Gastroesophageal sphincter (tissue), 4 donors: ENCODE data around the gene PRPS1L1. TPM values are rescaled to one million over a fixed set of nuclear protein-coding genes. Genes with fewer than 3 reads are reported as not detected.

ENCODE experiments used
- ATAC-seq: fragments of 150-250 bp; one replicate; pipeline ENCODE4 v1.9.1; 2016; ENCODE audit warnings: mild to moderate bottlenecking, moderate library complexity
- H3K27ac ChIP-seq, 4 donors: fragments of 200-600 bp; sonication (generic) in 3 of 4; 1 replicate in 3 of 4; 2 replicates in 1 of 4; pipeline ENCODE4 v1.5.1; 2016 to 2019
- H3K27me3 ChIP-seq: fragments of 200-600 bp; sonication (generic); one replicate; pipeline ENCODE4 v1.5.1; 2019
- H3K36me3 ChIP-seq, 2 donors: fragments of 200-600 bp; sonication (generic); one replicate each; pipeline ENCODE4 v1.5.1; 2019; ENCODE audit warnings: control low read depth in 1 of 2
- H3K4me1 ChIP-seq, 3 donors: fragments of 200-600 bp; sonication (generic); 1 replicate in 2 of 3; 2 replicates in 1 of 3; pipeline ENCODE4 v1.5.1; 2016 to 2019; ENCODE audit warnings: control low read depth in 2 of 3
- H3K4me3 ChIP-seq, 2 donors: fragments of 200-600 bp; sonication (generic); one replicate each; pipeline ENCODE4 v1.5.1; 2019; ENCODE audit warnings: mild to moderate bottlenecking in 1 of 2, moderate library complexity in 1 of 2
- H3K9me3 ChIP-seq, 3 donors: fragments of 200-600 bp; sonication (generic); one replicate each; pipeline ENCODE4 v1.5.1; 2017 to 2019; ENCODE audit warnings: control low read depth in 2 of 3
- CTCF ChIP-seq, 4 experiments: fragments of 200-600 bp in 2 of 4; fragments of 450-650 bp in 2 of 4; sonication (generic) in 1 of 4; IDR thresholded peaks; one replicate each; pipeline ENCODE4 v1.5.1; 2017 to 2019; ENCODE audit warnings: antibody characterized with exemption in 4 of 4, mild to moderate bottlenecking in 2 of 4, moderate library complexity in 2 of 4
- EP300 ChIP-seq: sonication (generic); formaldehyde crosslinking; IDR thresholded peaks from one replicate; pipeline ENCODE4 v1.6.1; 2017; ENCODE audit warnings: antibody characterized with exemption, mild to moderate bottlenecking
- POLR2A ChIP-seq, 2 donors: fragments of 450-650 bp; IDR thresholded peaks; one replicate each; pipeline ENCODE4 v1.6.1; 2017; ENCODE audit warnings: antibody characterized with exemption in 2 of 2, mild to moderate bottlenecking in 2 of 2, moderate library complexity in 1 of 2
- POLR2AphosphoS5 ChIP-seq: sonication (generic); formaldehyde crosslinking; IDR thresholded peaks from one replicate; pipeline ENCODE4 v1.6.1; 2017; ENCODE audit warnings: antibody characterized with exemption
- WGBS, 2 donors: methylation state at CpG; one replicate each; pipeline ENCODE4 v1.1.5; 2018; ENCODE audit warnings: low coverage in 1 of 2; 5-methylcytosine and 5-hydroxymethylcytosine counted together
- total RNA-seq, 4 donors: library from RNA; depleted of rRNA; stranded (reverse); fragments of >200 nt; gene quantifications; one replicate each; pipeline ENCODE4 v1.1.0, GENCODE V29; 2016

PRPS1L1 gene
- total RNA-seq, 4 donors from 2014 or later = not detected

- WGBS, 2 donors = 61 to 75% methylated on average over 4 of the region's 4 CpGs
These were observed 24.2 kb downstream of the PRPS1L1 start for GRCh38 chr7:18003286-18003994.

GRCh38 chr7:17998692-17999091, 29.0 kb downstream of the PRPS1L1 start:
- ATAC-seq = no peak
- no peaks in the 10 kb centered on the region for H3K36me3 ChIP-seq
- no peak overlapping the region for H3K27ac ChIP-seq
- H3K4me3 ChIP-seq = no peak overlapping the region
- no peak for TF ChIP-seq POLR2AphosphoS5
- no peak for TF ChIP-seq CTCF (IDR thresholded peaks at IDR 0.05)
- TF ChIP-seq EP300 = no peak
- TF ChIP-seq POLR2A (IDR thresholded peaks at IDR 0.05) = no peak
- WGBS, 2 donors = 88 to 92% methylated on average over 2 of the region's 2 CpGs
- H3K4me1 ChIP-seq = no peaks in the 10 kb centered on the region
- H3K9me3 ChIP-seq = peaks cover 0 to 6% (median 0%) of the 10 kb centered on the region in 3 donors
- H3K27me3 ChIP-seq = no peaks in the 10 kb centered on the region

More at GRCh38 chr7:18003286-18003994, 24.2 kb downstream of the PRPS1L1 start:
- H3K4me1 ChIP-seq = no peaks in the 10 kb centered on the region
- TF ChIP-seq EP300 = no peak
- no peak for TF ChIP-seq POLR2A (IDR thresholded peaks at IDR 0.05)
- TF ChIP-seq POLR2AphosphoS5 = no peak
- no peak for TF ChIP-seq CTCF (IDR thresholded peaks at IDR 0.05)
- H3K9me3 ChIP-seq = peaks cover 0 to 6% (median 0%) of the 10 kb centered on the region in 3 donors
- H3K4me3 ChIP-seq = no peak overlapping the region
- no peak overlapping the region for H3K27ac ChIP-seq
- no peaks in the 10 kb centered on the region for H3K27me3 ChIP-seq
- no peaks in the 10 kb centered on the region for H3K36me3 ChIP-seq
- ATAC-seq = no peak

- H3K36me3 ChIP-seq = no peaks in the 10 kb centered on the region
- no peak overlapping the region for H3K27ac ChIP-seq
- WGBS, 2 donors = 58 to 67% methylated on average over 1 of the region's 1 CpG
- H3K9me3 ChIP-seq = peaks cover 0 to 6% (median 0%) of the 10 kb centered on the region in 3 donors
- H3K27me3 ChIP-seq = no peaks in the 10 kb centered on the region
- H3K4me1 ChIP-seq = no peaks in the 10 kb centered on the region
- TF ChIP-seq CTCF (IDR thresholded peaks at IDR 0.05) (no peak), EP300 (no peak), POLR2A (IDR thresholded peaks at IDR 0.05) (no peak), POLR2AphosphoS5 (no peak)
- no peak for ATAC-seq
- H3K4me3 ChIP-seq = no peak overlapping the region
These were observed 31.0 kb downstream of the PRPS1L1 start for GRCh38 chr7:17996442-17997223.

GRCh38 chr7:17996040-17996439, 31.6 kb downstream of the PRPS1L1 start:
- Histone ChIP-seq H3K4me1 (no peaks in the 10 kb centered on the region), H3K27me3 (no peaks in the 10 kb centered on the region), H3K9me3 (peaks cover 0 to 6% (median 0%) of the 10 kb centered on the region in 3 donors), H3K36me3 (no peaks in the 10 kb centered on the region), H3K4me3 (no peak overlapping the region), H3K27ac (no peak overlapping the region)
- WGBS, 2 donors = 63 to 86% methylated on average over 2 of the region's 2 CpGs
- no peak for ATAC-seq
- no peak for TF ChIP-seq EP300
- no peak for TF ChIP-seq POLR2AphosphoS5
- no peak for TF ChIP-seq POLR2A (IDR thresholded peaks at IDR 0.05)
- no peak for TF ChIP-seq CTCF (IDR thresholded peaks at IDR 0.05)
